Bronchial epithelial cell (primary cell): ENCODE data around the gene KLF18. TPM values are rescaled to one million over a fixed set of nuclear protein-coding genes. Genes with fewer than 3 reads are reported as not detected.

Experiments used
- DNase-seq: peaks from one replicate; pipeline ENCODE4 v3.0.0-alpha.2; 2010; ENCODE audit warnings: low read depth
- FAIRE-seq: peaks from 2 replicates; lab custom pipeline; 2011; peaks lifted over from hg19 to GRCh38; lab: Jason Lieb, UNC
- H3K27me3 ChIP-seq: 2 replicates; pipeline ENCODE4 v1.5.1; 2011; ENCODE audit warnings: low read length; ENCODE audit not compliant: control insufficient read depth, insufficient read depth
- H3K36me3 ChIP-seq: 2 replicates; pipeline ENCODE4 v1.5.1; 2011; ENCODE audit warnings: low read length; ENCODE audit not compliant: control insufficient read depth, insufficient read depth
- H3K4me3 ChIP-seq: 2 replicates; pipeline ENCODE4 v1.5.1; 2011; ENCODE audit warnings: mild to moderate bottlenecking, low read depth, low read length, control low read depth
- CTCF ChIP-seq: IDR thresholded peaks from 2 replicates; pipeline ENCODE4 v1.5.1; 2011; ENCODE audit warnings: mild to moderate bottlenecking, moderate library complexity, low read length, control low read depth, inconsistent platforms; ENCODE audit not compliant: insufficient read depth, severe bottlenecking
- total RNA-seq: library from RNA; depleted of rRNA; stranded (reverse); fragments of >200 nt; gene quantifications from 2 replicates; pipeline ENCODE4 v1.2.1, GENCODE V29; 2014

Gene KLF18
- total RNA-seq, 1 donor from 2014 or later, result not detected

DNA sequence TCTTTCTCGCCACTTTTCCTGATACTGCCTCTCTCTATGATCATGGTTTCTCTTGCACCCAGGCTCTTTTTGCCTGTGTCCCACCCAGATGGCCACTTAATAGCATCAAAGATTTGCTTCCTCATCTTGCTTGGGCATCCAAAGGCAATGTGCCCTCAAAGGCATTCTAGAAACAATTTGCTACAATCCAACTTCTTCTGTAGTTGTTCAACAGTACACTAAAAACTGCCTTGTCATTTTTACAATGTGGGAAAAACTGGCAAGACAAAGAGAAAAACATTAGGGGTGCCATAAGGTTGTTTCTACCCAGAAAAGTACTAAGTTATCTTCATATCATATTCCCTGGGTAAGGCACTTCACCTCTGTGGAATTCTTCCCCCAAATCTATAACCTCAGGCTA, 16.5 kb upstream of the KLF18 start:
- TF ChIP-seq CTCF, result no peak
- no peak for DNase-seq
- Histone ChIP-seq H3K36me3 (no peaks in the 10 kb centered on the region), H3K27me3 (no peaks in the 10 kb centered on the region), H3K4me3 (no peak overlapping the region)
- no peak for FAIRE-seq

- DNase-seq (no peak), FAIRE-seq (no peak)
- Histone ChIP-seq H3K36me3 (no peaks in the 10 kb centered on the region), H3K27me3 (no peaks in the 10 kb centered on the region), H3K4me3 (no peak overlapping the region)
- TF ChIP-seq CTCF, result no peak
These were observed 12.6 kb upstream of the KLF18 start for GRCh38 chr1:44154049-44154448.

DNA sequence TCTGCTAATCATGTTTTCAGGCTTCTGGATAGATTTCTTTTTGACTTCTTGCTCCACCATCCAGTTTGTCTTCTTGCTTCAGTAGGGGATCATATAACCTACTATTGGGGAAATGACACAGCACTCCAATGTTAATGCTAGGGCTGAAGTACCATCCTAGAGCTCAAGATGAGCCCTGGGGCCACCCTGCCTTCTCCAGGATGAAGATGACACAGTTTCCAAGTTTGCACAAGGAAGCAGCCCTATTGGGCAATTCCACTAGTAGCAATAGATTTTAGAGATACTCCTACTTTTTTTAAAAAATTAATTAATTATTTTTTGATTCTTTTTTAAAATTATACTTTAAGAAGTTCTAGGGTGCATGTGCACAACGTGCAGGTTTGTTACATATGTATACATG, 11.3 kb upstream of the KLF18 start:
- DNase-seq (peak; percentile 9), FAIRE-seq (no peak)
- Histone ChIP-seq H3K36me3 (no peaks in the 10 kb centered on the region), H3K4me3 (no peak overlapping the region), H3K27me3 (no peaks in the 10 kb centered on the region)
- no peak for TF ChIP-seq CTCF

- DNase-seq, result no peak
- TF ChIP-seq CTCF, result no peak
- no peak for FAIRE-seq
- no peaks in the 10 kb centered on the region for H3K27me3 ChIP-seq
- H3K36me3 ChIP-seq, result no peaks in the 10 kb centered on the region
- H3K4me3 ChIP-seq, result no peak overlapping the region
These were observed 10.4 kb upstream of the KLF18 start for GRCh38 chr1:44151808-44152207.

- Histone ChIP-seq H3K27me3 (no peaks in the 10 kb centered on the region), H3K36me3 (no peaks in the 10 kb centered on the region), H3K4me3 (no peak overlapping the region)
- DNase-seq (no peak), FAIRE-seq (no peak)
- TF ChIP-seq CTCF, result no peak
These were observed 9.9 kb upstream of the KLF18 start for GRCh38 chr1:44151332-44151731.

GRCh38 chr1:44147582-44147981, 6.2 kb upstream of the KLF18 start:
- DNase-seq (no peak), FAIRE-seq (no peak)
- Histone ChIP-seq H3K4me3 (no peak overlapping the region), H3K36me3 (no peaks in the 10 kb centered on the region), H3K27me3 (no peaks in the 10 kb centered on the region)
- no peak for TF ChIP-seq CTCF
